ENCODE measurements around the gene MICB.

Gene MICB

DNA sequence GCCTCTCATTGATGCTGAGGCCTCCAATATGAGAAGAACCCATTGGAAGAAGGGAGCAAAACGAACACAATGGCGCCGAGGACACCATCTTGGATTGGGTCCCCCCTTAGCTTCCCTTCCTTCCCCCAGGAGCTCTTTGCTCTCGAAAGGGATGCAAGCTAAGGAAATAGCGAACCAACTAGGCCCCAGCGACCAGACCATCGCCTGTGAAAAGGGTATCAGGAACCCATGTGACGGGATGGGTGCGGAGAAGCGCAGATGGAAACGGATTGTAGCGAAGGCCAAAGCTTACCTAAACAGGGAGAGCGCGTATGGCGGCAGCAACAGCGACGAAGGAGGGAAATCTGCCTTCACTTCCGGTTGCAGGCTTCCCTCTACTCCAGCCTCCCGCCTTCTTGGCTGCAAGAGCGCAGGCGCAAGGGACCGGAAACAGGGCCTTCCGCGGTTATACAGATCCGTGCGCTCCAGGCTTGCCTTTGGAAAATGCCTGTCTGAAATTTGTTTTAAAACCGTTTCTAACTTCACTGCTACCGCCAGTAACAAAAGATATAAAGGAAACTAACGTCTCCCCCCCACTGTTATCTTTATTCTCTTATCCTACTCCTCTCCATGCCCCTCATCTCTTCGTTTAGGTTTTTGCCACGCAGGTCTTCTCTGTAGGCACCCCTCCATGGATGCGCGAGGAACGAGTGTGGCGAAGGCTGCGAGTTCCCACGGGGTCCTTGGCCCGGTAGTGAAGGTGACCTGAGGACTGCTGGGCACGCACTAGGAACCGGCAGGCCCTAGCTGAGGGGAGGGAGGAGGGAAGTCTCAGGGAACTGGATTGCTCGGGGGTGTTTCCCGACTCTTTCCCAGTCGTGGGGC, 43.9 kb downstream of the MICB start, which contains the start of gene DDX39B:
TSS of gene DDX39B (minus strand) at position 346 of the 864 bp plus-strand sequence. CDS start 1,471 bp downstream, outside the sequence.
- DNase-seq (ENCODE audit: low spot score), result peak; percentile 69

DNA sequence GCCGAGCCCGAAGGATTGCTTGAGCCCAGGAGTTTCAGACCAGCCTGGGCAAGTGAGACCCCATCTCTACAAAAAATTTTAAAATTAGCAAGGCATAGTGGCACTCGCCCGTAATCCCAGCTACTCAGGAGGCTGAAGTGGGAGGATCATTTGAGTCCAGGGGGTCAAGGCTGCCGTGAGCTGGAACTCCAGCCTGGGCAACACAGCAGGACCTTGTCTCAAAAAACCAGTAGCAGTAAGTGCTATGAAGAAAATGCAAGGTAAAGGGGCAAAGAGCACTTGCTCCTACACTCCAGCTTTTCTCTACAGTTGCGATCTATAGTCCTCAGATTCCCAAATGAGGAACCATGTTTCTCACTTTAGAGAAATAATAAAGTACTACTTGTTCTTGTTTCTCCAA, 45.7 kb downstream of the MICB start:
- no peak for DNase-seq (ENCODE audit: low spot score)

- DNase-seq (ENCODE audit: low spot score), result no peak
These were observed 46.7 kb downstream of the MICB start for GRCh38 chr6:31544676-31545075.

DNA sequence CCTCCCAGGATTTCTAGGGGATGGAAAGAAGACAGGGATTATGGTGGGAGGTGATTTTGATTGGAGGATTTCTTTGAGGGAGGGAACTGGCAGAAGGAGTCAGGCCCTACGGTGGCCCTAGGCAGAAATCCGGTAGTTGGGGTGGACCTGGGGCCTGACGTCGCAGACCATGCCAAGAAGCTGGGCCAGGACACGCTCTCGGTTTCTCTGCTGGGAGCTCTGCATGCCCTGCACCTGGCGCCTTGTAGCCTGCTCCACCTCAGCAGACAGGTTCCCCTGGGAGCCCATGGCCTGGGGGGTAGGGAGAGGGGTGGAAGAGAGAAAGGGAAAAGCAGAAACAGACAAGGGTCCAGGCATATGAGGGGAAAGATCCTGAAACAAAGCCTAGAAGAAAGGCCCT, 47.3 kb downstream of the MICB start:
- no peak for DNase-seq (ENCODE audit: low spot score)

DNA sequence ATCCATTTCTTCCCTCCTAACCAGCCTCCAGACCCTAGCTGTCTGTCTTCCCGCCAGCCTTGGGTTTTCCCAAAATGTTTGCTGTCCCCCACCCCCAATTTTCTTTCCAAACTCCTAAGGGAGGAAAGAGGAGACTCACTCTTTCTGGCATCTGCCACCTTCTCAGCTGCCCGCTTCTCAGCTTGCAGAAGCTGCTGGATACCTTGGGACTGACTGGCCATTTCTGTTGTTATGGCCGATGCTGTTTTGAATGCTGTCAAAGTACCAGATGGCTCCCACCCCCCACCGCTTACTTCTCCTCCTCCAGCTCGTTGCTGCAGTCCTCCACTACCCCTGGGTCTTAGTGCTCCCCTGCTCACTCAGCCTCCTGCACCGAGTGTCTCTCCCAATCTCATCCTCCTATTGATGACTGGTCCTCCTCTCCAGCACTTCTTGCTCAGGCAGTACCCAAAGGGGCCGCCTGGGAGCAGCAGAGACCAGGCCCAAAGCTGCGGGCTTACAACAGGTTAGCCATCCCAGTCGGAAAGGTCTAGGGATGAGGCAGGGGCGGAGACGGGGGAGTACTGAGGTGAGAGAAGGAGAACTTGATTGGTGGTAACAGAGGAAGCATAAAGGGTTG, 48.5 kb downstream of the MICB start, which contains the start of gene ATP6V1G2:
TSS of gene ATP6V1G2 (minus strand) at position 270 of the 619 bp plus-strand sequence. CDS start at position 221, 49 bp downstream.
- peak; percentile 46 for DNase-seq (ENCODE audit: low spot score)

DNA sequence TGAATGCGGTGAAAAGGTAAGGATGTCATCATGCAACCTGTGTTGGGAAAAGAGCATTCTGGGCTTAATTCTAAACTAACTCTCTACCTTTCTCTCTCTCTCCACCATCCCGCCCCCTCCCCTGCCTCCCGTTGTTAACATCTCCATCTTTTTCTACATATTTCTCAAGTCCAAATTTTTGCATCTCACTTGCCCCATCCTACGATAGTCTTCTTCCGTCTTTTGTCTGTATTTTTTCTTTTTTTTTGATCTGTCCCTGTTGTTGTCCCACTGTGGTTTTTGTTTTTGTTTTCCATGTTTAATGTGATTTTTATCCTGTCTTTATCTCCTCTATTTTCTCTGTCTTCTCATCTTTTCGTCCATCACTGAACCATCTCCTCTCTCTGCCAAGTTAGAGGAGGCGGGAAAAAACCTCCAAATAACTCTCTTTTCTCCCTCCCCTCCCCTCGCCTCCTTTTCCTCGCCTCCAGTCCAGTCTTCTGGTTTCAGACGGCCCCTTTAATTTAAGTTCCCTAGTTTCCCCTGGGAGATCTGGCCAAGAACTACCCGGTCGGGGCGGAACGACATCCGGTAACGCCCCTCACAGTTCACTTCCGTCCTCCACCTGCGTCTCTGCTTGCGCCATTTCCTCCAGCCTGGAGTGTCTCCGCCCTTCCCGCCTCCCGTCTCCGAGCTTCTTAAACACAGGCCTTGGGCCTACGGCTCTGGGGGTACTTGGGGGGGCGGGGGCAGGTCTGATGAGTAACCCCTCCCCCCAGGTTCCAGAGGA, 49.2 kb downstream of the MICB start, which contains the start of gene NFKBIL1:
TSS of gene NFKBIL1 (plus strand) at position 651 of the 769 bp plus-strand sequence. CDS start at position 738, 87 bp downstream.
- peak; percentile 71 for DNase-seq (ENCODE audit: low spot score)

- DNase-seq (ENCODE audit: low spot score), result no peak
These were observed 50.0 kb downstream of the MICB start for GRCh38 chr6:31547727-31548543.

- DNase-seq (ENCODE audit: low spot score), result no peak
These were observed 50.6 kb downstream of the MICB start for GRCh38 chr6:31548544-31548873.

DNA sequence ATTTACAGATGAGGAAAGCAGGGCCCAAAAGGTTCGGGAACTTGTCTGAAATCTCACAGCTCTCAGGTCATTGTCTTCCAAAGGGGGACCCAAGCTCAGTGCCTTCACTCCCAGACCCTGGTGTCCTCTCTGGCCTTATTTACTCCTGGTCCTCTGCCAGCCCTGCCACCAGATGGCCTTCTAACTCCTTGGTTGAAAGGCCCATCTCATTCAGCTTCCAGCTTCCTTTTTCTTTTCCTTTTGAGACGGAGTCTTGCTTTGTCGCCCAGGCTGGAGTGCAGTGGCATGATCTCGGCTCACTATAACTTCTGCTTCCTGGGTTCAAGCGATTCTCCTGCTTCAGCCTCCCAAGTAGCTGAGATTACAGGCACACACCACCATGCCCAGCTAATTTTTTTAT, 53.4 kb downstream of the MICB start:
- DNase-seq (ENCODE audit: low spot score), result peak; percentile 30

DNA sequence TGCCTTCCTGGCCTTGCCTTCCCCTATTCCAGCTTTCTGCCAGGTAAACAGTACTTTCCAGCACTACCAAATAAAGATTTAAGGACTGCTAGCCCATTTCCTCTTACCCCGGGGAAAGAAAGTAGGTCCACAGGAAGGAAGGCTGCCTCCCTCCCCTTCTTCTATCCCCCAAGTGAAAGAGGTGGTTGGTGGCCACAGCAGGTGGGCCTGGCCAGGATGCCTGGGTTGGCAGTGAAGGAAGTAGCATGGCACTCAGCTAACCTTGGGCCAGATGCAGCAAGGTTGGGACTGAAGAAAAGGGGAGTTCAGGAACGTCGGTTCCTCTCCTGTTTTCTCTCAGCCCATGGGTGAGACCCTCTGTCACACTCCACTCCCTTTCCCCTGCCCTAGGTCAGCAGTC, 58.4 kb downstream of the MICB start:
- DNase-seq (ENCODE audit: low spot score), result no peak

- no peak for DNase-seq (ENCODE audit: low spot score)
These were observed 59.7 kb downstream of the MICB start for GRCh38 chr6:31557443-31558317.

DNA sequence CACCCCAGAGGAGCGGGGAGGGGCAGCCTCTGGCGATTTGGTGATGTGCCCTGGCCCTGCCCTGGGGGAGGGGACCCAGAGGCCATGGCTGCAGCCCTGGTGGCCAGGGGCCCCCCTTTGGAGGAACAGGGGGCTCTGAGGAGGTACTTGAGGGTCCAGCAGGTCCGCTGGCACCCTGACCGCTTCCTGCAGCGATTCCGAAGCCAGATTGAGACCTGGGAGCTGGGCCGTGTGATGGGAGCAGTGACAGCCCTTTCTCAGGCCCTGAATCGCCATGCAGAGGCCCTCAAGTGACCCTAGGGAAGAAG, 60.3 kb downstream of the MICB start:
- DNase-seq (ENCODE audit: low spot score), result no peak

GRCh38 chr6:31558631-31559500, 60.9 kb downstream of the MICB start:
- DNase-seq (ENCODE audit: low spot score), result no peak

DNA sequence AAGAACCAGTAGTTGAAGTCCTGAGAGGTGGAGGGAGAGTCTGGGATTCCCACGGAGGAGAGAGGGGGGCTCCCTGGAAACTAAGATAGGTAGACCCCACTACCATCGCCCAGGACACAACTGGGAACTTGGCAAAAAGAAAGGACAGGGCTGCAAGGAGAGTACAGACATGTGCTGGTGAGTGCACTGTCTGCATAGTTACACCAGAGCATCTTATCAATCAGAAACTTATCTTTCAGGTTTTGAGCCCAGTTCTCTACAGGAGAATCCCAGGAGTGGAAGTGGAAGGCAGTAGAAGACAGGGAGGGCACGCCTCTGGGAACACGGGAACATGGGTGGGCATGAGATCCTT, 61.6 kb downstream of the MICB start:
- no peak for DNase-seq (ENCODE audit: low spot score)

DNA sequence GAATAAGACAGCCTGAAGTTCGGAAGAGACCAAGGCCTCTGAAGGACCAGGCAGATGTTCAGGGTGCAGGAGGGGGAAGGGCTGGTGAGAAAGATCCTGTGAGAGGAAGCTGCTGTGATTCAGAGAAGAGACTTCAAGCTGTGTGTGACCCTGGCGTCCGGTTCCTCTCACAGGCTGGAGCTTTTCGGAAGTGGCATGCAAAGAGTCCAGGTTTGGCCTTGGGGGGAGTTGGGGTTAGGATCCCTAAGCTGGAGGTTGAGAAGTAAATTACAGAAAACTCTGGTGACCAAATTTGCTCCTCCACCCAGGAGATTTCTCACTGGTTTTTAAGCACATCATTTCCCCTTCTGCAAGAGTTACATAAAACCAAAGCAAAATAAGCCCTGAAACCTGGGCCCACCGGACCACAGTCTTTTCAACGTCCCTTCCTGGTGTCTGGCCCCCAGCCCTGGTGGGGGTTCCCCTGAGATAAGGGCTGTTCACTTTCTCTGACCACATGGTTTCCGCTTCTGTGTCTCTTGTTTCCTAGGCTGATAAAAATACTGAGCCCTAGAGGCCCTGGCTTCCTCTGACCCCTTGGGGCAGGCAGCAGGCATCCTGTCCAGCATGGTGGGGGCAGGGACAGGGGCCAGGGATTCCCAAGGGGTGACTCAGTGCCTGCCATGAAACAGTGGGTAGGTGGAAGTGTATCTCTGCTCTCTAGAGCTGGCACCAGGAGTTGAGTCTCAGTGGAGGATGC, 62.2 kb downstream of the MICB start:
- DNase-seq (ENCODE audit: low spot score), result no peak

- DNase-seq (ENCODE audit: low spot score), result no peak
These were observed 62.7 kb downstream of the MICB start for GRCh38 chr6:31560697-31561058.

Measured in HuH-7.5 (cell line).